Kasumi-1 (cell line): ENCODE measurements around the gene P2RX7.
"Not testable (repeated sequence)": the region's sequence is repeated elsewhere in the genome, so short reads cannot be mapped to it uniquely, and the experiment has no call there.

ENCODE experiments used
- DNase-seq, 2 experiments: peaks; one replicate each; lab custom pipeline; 2025; lab: John Stamatoyannopoulos, UW

Gene P2RX7

DNA sequence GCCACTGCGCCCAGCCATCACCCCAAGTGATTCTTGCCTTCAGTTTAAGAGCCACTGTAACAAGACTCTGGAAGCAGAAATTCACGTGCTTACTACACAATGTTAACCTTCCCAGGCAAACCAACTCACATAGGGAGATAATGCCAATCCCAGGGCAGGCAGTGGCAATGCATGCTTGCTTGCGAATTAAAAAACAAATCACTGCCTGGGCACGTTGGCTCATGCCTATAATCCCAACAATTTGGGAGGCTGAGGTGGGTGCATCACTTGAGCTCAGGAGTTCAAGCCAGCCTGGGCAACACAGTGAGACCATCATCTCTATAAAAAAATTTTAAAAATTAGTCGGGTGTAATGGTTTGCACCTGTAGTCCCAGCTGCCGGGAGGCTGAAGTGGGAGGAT lies 39.5 kb downstream of the P2RX7 start:
- DNase-seq: no peak

DNA sequence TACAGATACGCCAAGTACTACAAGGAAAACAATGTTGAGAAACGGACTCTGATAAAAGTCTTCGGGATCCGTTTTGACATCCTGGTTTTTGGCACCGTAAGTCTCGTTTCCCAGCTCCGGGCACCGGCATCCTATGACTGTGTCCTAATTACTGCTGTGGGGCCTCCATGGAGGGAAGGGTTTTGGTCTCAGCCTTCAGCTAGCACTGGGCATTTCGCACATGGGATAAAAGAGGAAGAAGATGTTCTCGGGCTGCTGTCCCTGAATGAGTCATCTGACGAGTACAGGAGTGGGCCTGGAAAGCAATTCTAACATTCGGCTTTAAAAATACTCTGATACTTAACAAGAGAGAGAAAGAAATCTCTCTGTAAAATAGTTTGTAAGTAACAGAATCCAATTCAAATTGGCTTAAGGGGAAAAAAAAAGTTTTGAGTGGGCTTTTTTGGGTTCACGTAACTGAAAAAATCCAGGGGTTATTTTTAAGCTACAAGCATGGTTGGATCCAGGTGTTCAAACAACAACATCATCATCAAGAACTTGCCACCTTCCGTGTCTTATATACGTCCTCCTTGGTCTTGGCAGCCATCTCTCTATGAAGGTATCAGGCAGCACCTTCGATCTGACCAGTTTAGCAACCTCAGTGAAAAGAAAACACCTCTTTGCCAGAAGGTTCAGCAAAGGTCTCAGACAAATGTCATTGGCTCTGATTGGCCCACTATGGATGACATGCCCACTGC lies 42.9 kb downstream of the P2RX7 start:
- peak; percentile 86 to 87 for DNase-seq

DNA sequence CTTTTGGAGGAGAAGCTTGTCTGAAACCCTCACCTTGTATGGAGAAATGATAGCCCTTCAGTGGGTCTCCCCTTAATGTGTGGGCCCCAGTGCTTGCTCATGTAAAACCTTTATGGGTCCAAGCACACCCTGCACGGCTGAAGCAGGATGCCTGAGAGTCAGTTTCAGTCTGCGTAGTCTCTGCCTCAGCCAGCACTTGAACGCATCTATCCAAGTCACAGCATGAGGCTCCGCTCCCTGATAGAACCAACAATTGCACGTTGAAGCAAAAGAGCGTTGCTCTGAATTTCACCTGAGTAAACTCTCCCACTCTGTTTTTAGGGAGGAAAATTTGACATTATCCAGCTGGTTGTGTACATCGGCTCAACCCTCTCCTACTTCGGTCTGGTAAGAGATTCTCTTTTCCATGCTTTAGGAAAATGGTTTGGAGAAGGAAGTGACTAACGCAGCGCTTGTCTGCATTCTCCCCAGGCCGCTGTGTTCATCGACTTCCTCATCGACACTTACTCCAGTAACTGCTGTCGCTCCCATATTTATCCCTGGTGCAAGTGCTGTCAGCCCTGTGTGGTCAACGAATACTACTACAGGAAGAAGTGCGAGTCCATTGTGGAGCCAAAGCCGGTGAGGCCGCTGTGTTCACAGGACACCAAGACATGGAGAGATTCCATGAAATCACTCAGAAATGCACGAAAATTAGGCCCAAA lies 44.3 kb downstream of the P2RX7 start:
- DNase-seq: no peak

DNA sequence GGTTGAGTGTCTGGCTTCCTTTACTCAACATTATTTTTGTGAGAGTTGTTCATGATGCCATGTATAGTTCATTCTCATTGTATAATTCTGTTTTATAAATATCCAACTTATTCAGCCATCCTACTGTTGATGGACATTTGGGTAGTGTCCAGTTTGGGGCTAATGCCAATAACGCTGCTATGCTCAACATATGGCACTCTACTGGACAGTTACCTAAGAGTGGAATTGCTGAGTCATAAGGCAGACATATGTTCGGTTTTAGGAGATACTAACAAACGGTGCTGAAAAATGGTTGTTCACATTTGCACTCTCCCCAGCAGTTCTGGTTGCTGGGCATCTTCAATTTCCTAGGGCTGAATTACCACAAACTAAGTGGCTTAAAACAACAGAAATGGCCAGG lies 48.5 kb downstream of the P2RX7 start:
- no peak for DNase-seq

DNA sequence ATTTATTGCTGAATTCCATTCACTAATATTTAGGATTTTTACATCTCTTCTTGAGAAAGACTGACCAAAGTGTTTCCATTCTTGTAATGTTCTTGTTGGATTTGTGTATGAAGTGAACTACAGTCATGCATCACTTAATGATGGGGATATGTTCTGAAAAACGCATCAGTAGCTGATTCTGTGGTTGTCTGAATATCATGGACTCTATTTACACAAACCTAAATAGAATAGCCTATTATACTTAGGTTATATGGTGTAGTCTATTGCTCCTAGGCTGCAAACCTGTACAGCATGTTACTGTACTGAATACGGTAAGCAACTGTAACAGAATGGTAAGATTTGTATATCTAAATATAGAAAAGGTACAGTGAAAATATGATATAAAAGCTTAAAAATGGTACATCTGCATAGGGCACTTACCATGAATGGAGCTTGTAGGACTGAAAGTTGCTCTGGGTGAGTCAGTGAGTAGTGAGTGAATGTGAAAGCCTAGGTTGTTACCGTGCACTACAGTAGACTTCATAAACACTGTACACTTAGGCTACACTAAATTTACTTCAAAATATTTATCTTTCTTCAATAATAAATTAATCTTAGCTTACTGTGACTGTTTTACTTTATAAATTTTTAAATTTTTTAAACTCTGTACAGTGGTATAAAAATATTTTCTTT lies 49.7 kb downstream of the P2RX7 start:
- DNase-seq: no peak

DNA sequence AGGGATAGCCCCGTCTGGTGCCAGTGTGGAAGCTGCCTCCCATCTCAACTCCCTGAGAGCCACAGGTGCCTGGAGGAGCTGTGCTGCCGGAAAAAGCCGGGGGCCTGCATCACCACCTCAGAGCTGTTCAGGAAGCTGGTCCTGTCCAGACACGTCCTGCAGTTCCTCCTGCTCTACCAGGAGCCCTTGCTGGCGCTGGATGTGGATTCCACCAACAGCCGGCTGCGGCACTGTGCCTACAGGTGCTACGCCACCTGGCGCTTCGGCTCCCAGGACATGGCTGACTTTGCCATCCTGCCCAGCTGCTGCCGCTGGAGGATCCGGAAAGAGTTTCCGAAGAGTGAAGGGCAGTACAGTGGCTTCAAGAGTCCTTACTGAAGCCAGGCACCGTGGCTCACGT lies 51.7 kb downstream of the P2RX7 start:
- DNase-seq: no peak

DNA sequence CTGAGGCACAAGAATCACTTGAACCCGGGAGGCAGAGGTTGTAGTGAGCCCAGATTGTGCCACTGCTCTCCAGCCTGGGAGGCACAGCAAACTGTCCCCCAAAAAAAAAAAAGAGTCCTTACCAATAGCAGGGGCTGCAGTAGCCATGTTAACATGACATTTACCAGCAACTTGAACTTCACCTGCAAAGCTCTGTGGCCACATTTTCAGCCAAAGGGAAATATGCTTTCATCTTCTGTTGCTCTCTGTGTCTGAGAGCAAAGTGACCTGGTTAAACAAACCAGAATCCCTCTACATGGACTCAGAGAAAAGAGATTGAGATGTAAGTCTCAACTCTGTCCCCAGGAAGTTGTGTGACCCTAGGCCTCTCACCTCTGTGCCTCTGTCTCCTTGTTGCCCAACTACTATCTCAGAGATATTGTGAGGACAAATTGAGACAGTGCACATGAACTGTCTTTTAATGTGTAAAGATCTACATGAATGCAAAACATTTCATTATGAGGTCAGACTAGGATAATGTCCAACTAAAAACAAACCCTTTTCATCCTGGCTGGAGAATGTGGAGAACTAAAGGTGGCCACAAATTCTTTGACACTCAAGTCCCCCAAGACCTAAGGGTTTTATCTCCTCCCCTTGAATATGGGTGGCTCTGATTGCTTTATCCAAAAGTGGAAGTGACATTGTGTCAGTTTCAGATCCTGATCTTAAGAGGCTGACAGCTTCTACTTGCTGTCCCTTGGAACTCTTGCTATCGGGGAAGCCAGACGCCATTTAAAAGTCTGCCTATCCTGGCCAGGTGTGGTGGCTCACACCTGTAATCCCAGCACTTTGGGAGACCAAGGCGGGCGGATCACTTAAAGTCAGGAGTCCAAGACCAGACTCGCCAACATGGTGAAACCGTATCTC lies 52.6 kb downstream of the P2RX7 start:
- no peak for DNase-seq

DNA sequence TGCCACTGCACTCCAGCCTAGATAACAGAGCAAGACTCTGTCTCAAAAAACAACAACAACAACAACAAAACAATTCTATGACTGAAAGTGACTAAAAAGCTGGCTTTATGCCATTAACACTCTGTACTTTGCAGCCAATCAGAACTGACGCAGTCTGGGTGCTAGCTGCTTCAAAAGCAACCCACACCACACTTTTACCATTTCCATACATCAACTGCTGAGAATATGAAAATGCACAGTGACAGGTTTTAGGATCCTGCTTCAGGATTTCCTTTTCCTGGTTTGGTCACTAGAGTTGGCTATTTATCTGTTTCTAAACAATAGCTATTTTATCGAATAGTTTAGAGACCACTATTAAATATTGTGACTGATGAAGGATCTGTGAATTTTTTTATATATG lies 54.1 kb downstream of the P2RX7 start:
- DNase-seq: no peak

DNA sequence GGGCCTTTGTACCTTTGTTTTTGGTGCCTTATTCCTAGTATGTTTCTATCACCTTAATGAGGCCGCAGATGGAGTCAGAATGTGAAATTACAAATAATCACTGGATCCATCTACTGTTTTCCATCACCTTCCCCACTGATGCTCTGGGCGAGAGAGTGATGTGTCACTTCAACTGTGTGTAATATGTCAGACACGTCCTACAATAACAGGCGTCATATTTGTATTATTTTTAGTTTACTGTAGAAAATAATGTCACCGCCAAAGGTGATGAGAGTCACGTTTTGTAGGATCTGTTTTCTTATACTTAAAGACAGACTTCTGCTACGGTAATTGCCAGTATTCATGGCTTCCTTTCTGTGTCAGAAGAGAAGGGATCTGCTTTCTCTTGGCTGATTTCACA lies 54.8 kb downstream of the P2RX7 start:
- no peak for DNase-seq

DNA sequence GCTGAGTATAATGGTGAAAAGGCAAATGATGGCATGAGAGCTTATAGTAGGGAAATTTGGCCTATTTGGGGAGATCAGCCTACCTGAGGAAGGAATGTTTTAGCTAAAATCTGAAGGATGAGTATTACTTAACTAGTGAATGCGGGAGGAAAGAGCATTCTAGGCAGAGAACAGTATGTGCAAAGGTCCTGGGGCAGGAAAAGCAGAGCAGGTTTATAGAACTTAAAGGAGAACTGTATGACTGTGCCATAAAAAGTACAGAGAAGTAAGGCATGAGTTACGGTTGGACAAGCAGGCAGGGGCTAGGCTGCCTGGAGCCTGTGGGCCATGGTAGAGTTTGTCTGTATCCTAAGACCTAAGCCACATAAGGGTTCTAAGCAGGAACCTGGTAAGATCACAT lies 55.6 kb downstream of the P2RX7 start:
- DNase-seq: no peak

DNA sequence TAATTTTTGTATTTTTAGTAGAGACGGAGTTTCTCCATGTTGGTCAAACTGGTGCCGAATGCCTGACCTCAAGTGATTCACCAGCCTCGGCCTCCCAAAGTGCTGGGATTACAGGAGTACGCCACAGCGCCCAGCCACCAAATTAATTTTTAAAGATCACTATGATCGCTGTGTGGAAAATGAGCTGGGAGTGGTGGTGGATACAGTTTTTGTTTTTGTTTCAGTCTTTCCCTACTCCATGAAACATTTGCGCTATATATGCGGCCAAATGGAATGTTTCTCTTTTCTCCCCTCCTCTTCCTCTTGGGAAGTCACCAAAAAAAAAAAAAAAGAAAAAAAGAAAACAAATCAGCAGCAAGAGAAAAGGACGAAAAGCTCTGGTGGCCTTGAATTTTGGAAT lies 56.5 kb downstream of the P2RX7 start:
- no peak for DNase-seq

DNA sequence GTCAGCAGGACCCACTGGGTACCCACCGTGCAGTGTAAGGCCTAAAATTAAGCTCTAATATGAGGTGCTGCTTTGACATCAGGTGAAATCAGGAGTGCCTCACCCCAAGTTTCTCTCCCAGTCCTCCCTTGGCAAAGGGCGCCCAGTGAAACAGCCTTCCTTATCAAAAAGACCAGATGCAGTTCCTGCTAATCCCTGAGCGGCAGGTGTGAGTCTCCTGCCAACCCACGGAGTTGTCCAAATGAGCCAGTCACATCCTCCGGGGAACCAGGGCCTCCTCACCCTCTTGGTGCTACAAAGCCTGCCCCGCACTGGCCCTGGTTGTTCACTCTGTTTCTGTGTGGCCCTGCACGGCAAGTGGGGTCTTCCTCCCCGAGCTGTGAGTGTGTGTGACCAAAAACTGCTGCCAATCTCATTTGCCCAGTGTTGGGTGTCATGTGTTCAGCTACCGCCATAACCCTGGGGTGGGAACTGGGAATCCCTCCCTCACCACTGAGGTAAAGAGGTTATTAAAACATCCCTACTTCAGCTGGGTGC lies 57.0 kb downstream of the P2RX7 start:
- DNase-seq: no peak

DNA sequence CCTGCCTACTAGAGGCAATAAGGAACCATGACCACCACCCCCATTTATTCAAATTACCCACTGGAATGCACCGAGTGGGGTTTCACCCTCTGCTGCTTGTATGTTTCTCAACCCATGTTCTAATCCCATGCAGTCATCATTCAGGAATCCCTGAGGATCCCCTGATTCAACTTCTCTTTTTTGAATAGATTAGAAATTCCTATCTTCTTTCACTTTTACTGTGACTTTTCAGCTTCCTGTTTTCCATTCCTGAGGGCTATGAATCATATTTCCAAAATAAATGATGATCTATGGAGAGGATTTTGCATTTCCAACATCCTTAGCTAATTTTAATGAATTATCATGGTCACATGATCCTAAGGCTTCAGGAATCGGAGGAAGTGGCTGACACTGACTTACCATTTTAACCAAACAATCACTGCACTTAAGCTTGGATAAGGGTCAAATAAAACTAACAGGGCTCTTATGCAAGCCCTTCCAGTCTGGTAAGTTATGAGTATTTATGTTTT lies 57.9 kb downstream of the P2RX7 start:
- DNase-seq: peak; percentile 17 to 40

DNA sequence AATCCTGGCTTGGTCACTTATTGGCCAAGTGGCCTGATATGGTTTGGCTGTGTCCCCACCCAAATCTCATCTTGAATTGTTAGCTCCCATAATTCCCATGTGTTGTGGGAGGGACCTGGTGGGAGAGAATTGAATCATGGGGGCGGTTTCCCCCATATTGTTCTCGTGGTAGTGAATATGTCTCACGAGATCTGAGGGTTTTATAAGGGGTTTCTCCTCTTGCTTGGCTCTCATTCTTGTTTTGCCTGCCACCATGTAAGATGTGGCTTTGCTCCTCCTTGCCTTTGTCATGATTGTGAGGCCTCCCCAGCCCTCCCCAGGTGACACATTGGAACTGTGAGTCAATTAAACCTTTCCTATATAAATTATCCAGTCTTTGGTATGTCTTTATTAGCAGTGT lies 58.5 kb downstream of the P2RX7 start:
- DNase-seq: no peak

DNA sequence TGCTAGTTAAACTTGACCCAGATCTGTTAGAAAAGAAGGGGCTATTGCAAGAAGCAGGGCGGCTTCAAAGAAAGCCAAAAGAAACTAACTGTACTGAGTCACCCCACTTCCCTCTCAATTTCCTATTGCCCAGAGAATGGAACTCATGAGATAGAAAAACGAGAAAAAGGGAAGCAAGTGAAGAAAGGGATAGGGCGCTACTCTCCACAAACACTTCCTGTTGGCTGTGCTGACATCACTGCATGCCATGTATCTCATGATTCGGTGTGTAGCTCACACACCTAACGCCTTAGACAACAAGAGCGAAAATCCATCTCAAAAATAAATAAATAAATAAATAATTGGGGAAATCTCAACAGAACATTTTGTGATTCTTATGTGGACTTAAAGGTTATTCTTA lies 64.2 kb downstream of the P2RX7 start:
- peak; percentile 92 to 95 for DNase-seq

DNA sequence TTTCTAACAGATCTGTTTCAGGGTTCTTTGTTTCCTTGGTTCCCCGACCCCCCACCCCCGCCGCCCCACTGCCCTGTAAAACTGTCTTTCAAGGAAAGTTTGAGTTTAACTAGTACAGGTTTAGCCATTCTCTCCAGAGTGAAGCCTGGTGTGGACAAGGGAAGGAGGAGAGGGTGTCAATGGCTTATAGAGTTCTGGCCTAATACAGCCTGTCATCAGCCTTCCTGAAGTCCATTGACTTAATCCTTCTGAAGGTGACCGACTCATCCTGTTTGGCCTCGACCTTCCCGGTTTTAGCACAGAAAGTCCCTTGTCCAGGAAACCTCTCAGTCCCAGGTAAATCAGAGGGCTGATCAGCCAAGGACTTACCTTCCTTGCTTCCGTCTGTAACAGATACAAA lies 66.3 kb downstream of the P2RX7 start:
- DNase-seq: no peak

DNA sequence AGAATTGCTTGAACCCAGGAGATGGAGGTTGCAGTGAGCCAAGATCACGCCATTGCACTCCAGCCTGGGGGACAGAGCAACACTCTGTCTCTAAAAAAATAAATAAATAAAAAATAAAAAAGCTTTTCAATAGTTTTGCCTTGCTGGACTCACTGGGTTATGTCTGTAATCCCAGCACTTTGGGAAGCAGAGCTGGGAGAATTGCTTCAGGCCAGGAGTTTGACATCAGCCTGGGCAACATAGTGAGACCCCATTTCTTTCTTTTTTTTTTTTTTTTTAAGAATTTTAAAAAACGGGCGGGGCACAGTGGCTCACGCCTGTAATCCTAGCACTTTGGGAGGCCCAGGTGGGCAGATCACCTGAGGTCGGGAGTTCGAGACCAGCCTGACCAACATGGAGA lies 68.5 kb downstream of the P2RX7 start:
- DNase-seq: not testable (repeated sequence)

DNA sequence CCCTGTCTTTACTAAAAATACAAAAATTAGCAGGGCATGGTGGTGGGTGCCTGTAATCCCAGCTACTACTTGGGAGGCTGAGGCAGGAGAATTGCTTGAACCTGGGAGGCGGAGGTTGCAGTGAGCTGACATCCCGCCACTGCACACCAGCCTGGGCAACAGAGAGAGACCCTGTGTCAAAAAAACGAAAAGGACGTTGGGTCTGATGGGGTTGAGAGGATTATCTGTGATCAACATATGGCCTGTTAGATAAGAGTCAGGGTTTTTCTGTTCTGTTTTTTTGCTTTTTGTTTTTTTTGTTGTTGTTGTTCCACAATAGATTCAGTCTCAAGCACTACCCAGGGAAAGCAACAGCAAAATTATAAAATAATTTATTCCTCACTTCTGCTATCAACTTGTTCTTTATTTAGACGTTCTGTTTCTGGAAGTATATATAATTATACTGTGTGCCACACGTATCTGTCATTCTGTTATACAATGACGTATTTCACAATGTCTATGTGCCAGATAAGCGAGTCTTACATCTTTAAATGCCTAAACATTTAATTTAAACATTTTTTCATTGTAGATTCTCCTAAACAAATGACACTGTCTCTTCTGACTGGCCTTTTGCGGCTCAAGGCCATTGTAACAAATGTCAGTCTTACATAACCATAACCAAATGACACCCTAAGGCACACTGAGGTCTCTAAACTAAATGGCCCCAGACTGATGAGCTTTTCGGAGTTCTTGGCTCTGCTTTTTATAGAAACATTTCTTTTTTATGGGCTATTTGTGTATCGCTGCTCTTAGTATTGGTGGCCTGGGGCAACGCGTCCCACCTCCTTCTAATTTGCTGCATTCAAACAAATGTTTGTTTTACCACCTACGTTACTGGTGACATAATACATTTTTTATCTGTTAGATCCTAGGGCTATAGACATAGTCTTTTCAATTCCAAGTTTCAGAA lies 70.0 kb downstream of the P2RX7 start:
- DNase-seq: no peak

DNA sequence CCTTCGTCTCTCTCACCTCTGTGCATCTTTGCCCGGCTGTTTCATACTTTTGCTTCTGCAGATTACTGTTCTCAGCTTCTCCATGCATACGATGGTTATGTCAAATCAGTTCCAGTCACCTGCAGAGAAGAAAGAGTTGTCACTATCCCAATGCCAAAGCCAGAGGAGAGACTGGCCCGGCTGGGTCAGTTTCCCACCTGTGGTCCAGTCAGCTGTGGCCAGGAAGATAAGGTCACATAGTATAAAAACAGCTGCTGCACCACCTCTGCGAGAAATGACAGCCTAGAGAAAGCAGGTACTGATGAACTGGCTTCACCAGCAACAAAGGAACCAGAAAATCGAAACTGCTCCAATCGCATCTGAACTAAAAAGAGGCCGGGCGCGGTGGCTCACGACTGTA lies 70.8 kb downstream of the P2RX7 start:
- DNase-seq: no peak

DNA sequence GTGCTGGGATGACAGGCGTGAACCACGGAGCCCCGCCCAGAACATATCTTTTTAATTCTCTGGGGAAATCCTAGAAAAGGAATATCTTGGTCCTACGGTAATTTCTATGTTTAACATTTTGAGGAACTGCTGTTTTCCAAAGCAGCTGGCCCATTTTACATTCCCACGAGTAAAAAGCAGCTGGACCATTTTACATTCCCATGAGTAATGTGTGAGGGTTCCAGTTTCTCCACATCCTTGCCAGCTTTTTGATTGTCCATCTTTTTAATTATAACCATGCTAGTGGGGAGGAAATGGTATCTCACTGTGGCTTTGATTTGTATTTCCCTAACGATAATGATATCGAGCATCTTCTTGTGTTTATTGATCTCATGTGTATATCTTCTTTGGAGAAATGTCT lies 72.8 kb downstream of the P2RX7 start:
- DNase-seq: no peak

DNA sequence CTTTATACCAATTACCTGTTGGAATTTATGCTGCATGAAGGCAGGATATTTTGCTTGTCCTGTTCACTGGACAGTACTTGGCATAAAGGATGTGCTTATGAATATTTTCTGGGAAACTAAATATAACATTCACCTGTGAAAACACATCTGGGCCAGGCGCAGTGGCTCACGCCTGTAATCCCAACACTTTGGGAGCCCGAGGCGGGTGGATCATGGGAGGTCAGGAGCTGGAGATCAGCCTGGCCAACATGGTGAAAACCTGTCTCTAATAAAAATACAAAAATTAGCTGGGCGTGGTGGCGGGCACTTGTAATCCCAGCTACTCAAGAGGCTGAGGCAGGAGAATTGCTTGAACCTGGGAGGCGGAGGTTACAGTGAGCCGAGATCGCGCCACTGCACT lies 75.9 kb downstream of the P2RX7 start:
- DNase-seq: not testable (repeated sequence)
